Mammary epithelial cell (primary cell): Measurements from ENCODE around the gene GALNT4.

Experiments
- CTCF ChIP-seq, 2 donors: IDR thresholded peaks in 1 of 2; conservative IDR thresholded peaks in 1 of 2; 2 replicates each; pipeline ENCODE4 v1.5.1; 2011 to 2012; ENCODE audit warnings: inconsistent platforms in 2 of 2, low read length in 2 of 2, mild to moderate bottlenecking in 2 of 2, control low read depth in 1 of 2, low read depth in 1 of 2; ENCODE audit not compliant: insufficient read depth in 1 of 2; ENCODE audit errors: extremely low read depth in 1 of 2
- EZH2 ChIP-seq: IDR thresholded peaks from 2 replicates; pipeline ENCODE4 v1.6.1; 2012; ENCODE audit warnings: low read length, inconsistent platforms, borderline replicate concordance

GRCh38 chr12:89517720-89518119, 6.9 kb downstream of the GALNT4 start:
- TF ChIP-seq CTCF (conservative IDR thresholded peaks at IDR 0.05 in 1 of 2, IDR thresholded peaks at IDR 0.05 in 1 of 2; ENCODE audit: extremely low read depth in 1 of 2, insufficient read depth in 1 of 2, low read depth in 1 of 2, low read length in 2 of 2) (no peak), EZH2 (no peak)
